CD4-positive, CD25-positive, alpha-beta regulatory T cell (primary cell): ENCODE results near the gene ADPRS. TPM values are rescaled to one million over a fixed set of nuclear protein-coding genes. Genes with fewer than 3 reads are reported as not detected.

Experiments
- ATAC-seq, 2 donors: fragments of 150-1000 bp; cut with Tn5 transposase; one replicate each; pipeline ENCODE4 v1.10.0; 2021; ENCODE audit warnings: low read depth in 2 of 2, moderate number of reproducible peaks in 2 of 2, moderate library complexity in 1 of 2
- DNase-seq, 3 donors: peaks; one replicate each; pipeline versions ENCODE4 v3.0.0 to v3.0.0-alpha.2; 2012 to 2022; ENCODE audit warnings: mixed read lengths in 1 of 3
- H3K27ac ChIP-seq: one replicate; pipeline ENCODE4 v1.7.0; 2013; ENCODE audit warnings: mild to moderate bottlenecking, low read length; ENCODE audit not compliant: insufficient read depth, poor library complexity, severe bottlenecking
- H3K27me3 ChIP-seq: one replicate; pipeline ENCODE4 v1.7.0; 2013; ENCODE audit warnings: low read length; ENCODE audit not compliant: control insufficient read depth, insufficient read depth
- H3K36me3 ChIP-seq: one replicate; pipeline ENCODE4 v1.7.0; 2013; ENCODE audit warnings: mild to moderate bottlenecking, low read length, moderate library complexity; ENCODE audit not compliant: control insufficient read depth, insufficient read depth
- H3K4me1 ChIP-seq: 2 replicates; pipeline ENCODE4 v1.7.0; 2013; ENCODE audit warnings: mild to moderate bottlenecking, low read length; ENCODE audit not compliant: insufficient read depth, control insufficient read depth, poor library complexity, severe bottlenecking
- H3K4me3 ChIP-seq: one replicate; pipeline ENCODE4 v1.7.0; 2013; ENCODE audit warnings: low read depth, mild to moderate bottlenecking, low read length, moderate library complexity
- H3K9me3 ChIP-seq, 2 experiments: 1 replicate in 1 of 2; 2 replicates in 1 of 2; pipeline ENCODE4 v1.7.0; 2013; ENCODE audit warnings: low read length in 2 of 2, mild to moderate bottlenecking in 1 of 2, moderate library complexity in 1 of 2; ENCODE audit not compliant: control insufficient read depth in 2 of 2
- H3K27ac Mint-ChIP-seq, 3 donors: one replicate each; pipeline ENCODE4 v1.8.0; 2020 to 2022; ENCODE audit warnings: mild to moderate bottlenecking in 3 of 3, mixed read lengths in 3 of 3, moderate library complexity in 2 of 3
- H3K27me3 Mint-ChIP-seq: one replicate; pipeline ENCODE4 v1.8.0; 2022; ENCODE audit warnings: mild to moderate bottlenecking, mixed read lengths
- H3K36me3 Mint-ChIP-seq: one replicate; pipeline ENCODE4 v1.8.0; 2020; ENCODE audit warnings: mixed read lengths
- H3K4me1 Mint-ChIP-seq, 4 donors: one replicate each; pipeline ENCODE4 v1.8.0; 2020 to 2022; ENCODE audit warnings: mixed read lengths in 4 of 4, mild to moderate bottlenecking in 1 of 4
- H3K4me3 Mint-ChIP-seq, 4 donors: one replicate each; pipeline ENCODE4 v1.8.0; 2020 to 2022; ENCODE audit warnings: mild to moderate bottlenecking in 4 of 4, mixed read lengths in 4 of 4, moderate library complexity in 3 of 4
- H3K9me3 Mint-ChIP-seq, 7 donors: one replicate each; pipeline ENCODE4 v1.8.0; 2020 to 2022; ENCODE audit warnings: mixed read lengths in 7 of 7, mild to moderate bottlenecking in 3 of 7, moderate library complexity in 2 of 7
- polyA plus RNA-seq, 4 donors: library from polyadenylated mRNA; unstranded; fragments of 300-500 nt; fragmentation: Illumina TruSeq; gene quantifications; one replicate each; pipeline ENCODE4 v1.2.3, GENCODE V29; 2021
- total RNA-seq: library from RNA; stranded (reverse); gene quantifications from one replicate; pipeline ENCODE4 v1.2.3, GENCODE V29; 2022

The ADPRS gene
- total and polyA plus RNA-seq, 5 donors from 2014 or later: 20.6 to 41.6 (median 26.8) TPM

DNA sequence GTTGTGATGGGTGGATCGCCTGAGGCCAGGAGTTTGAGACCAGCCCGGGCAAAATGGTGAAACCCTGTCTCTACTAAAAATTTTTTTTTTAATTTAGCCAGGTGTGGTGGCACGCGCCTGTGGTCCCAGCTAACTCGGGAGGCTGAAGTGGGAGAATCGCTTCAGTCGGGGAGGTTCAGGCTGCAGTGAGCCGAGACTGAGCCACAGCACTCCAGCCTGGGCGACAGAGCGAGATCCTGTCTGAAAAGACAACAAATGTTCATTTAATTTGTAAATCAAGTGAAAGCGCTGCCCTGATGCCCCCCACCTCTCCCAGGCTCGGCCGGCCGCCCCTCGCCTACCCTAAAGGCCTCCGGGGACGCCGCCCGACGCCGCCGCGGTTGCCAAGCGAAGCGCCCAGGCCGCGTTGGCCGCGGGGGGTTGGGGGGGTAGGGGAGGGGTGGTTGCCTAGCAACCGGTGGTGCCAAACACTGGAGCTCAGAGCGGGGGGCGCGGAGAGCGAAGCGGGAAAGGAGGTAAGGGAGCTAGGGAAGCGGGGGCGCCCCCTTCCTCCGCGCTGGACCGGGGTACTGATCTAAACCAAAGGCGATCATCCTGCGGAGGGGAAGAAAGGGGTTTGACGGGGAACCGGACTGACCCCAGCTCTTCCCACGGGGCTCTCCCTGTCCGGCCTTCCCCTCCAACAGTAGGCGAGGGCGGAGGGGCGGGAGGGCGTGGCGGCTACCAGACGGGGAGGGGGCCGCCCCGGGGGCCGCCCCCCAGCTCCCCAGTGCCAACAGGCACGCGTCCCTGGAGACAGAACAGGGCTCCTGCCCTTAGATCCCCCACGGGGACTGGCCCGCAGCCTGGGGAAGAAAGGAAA, 4.8 kb upstream of the ADPRS start, which contains the start of gene TEKT2:
TSS of gene TEKT2 (plus strand) at position 460 of the 862 bp plus-strand sequence. CDS start 828 bp downstream, outside the sequence.
- H3K36me3 Mint-ChIP-seq: no peaks in the 10 kb centered on the region
- Histone ChIP-seq H3K36me3 (no peaks in the 10 kb centered on the region), H3K4me3 (no peak within 1 kb of the TSS), H3K9me3 (no peaks in the 10 kb centered on the region), H3K4me1 (peaks cover 17% of the 10 kb centered on the region), H3K27me3 (peaks cover 3% of the 10 kb centered on the region), H3K27ac (no peak within 1 kb of the TSS)
- peaks cover 0 to 3% (median 0%) of the 10 kb centered on the region in 7 donors for H3K9me3 Mint-ChIP-seq
- H3K4me1 Mint-ChIP-seq: peaks cover 0 to 9% (median 2%) of the 10 kb centered on the region in 4 donors
- H3K27me3 Mint-ChIP-seq: peaks cover 42% of the 10 kb centered on the region
- DNase-seq: no peak
- peak within 1 kb of the TSS in 1 of 4 donors; percentile 15 for H3K4me3 Mint-ChIP-seq
- no peak within 1 kb of the TSS for H3K27ac Mint-ChIP-seq
- no peak for ATAC-seq

DNA sequence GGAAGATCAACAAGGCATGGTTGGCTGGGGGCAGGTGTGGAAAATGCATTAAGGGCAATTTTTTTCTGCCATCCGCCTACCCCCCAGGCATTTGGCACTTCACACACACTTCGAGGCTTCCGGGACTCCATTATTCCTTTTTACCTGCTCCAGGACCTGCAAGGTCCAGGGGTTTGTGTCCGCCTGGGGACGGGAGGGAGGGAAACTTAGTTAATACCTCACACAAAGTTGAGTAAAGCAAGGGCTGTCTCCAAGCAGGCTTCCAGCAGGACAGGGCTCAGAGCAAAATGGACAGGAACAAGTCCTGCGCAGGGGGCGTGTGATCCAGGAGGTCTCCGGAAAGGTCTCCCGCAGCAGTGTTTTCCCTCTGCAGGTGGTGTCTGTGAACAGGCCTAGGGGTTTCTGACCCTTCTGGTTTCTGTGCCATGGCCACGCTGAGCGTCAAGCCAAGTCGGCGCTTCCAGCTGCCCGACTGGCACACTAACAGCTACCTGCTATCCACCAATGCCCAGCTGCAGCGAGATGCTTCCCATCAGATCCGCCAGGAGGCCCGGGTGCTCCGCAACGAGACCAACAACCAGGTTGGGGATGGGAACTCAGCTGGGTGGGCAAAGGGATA, 4.1 kb upstream of the ADPRS start:
- peaks cover 42% of the 10 kb centered on the region for H3K27me3 Mint-ChIP-seq
- peaks cover 3% of the 10 kb centered on the region for H3K27me3 ChIP-seq
- DNase-seq: no peak

DNA sequence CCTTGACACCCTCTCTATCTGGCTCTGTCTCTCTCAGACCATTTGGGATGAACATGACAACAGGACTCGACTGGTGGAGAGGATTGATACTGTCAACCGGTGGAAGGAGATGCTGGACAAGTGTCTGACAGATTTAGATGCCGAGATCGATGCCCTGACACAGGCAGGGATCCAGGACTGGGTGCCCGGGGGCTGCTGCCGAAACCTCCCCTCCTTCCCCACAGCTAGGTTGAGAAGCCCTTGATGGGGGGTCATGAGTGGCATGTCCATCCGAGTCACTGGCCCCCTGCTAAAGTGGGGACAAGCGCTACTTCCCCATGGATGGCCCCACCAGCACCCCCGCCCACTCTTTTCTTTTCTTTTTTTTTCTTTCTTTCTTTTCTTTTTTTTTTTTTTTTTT, 3.6 kb upstream of the ADPRS start:
- Mint-ChIP-seq H3K27me3 (peaks cover 45% of the 10 kb centered on the region), H3K9me3 (peaks cover 0 to 3% (median 0%) of the 10 kb centered on the region in 7 donors)
- no peak for ATAC-seq

More for the DNA sequence above, 4.1 kb upstream of the ADPRS start:
- H3K4me3 Mint-ChIP-seq: peak overlapping the region in 1 of 4 donors; percentile 15
- peaks cover 23% of the 10 kb centered on the region for H3K4me1 ChIP-seq
- no peak overlapping the region for H3K4me3 ChIP-seq
- peaks cover 0 to 3% (median 0%) of the 10 kb centered on the region in 7 donors for H3K9me3 Mint-ChIP-seq
- no peaks in the 10 kb centered on the region for H3K9me3 ChIP-seq
- no peaks in the 10 kb centered on the region for H3K36me3 Mint-ChIP-seq
- no peak overlapping the region for H3K27ac ChIP-seq
- no peak overlapping the region for H3K27ac Mint-ChIP-seq
- peaks cover 0 to 15% (median 8%) of the 10 kb centered on the region in 4 donors for H3K4me1 Mint-ChIP-seq
- no peaks in the 10 kb centered on the region for H3K36me3 ChIP-seq
- no peak for ATAC-seq

DNA sequence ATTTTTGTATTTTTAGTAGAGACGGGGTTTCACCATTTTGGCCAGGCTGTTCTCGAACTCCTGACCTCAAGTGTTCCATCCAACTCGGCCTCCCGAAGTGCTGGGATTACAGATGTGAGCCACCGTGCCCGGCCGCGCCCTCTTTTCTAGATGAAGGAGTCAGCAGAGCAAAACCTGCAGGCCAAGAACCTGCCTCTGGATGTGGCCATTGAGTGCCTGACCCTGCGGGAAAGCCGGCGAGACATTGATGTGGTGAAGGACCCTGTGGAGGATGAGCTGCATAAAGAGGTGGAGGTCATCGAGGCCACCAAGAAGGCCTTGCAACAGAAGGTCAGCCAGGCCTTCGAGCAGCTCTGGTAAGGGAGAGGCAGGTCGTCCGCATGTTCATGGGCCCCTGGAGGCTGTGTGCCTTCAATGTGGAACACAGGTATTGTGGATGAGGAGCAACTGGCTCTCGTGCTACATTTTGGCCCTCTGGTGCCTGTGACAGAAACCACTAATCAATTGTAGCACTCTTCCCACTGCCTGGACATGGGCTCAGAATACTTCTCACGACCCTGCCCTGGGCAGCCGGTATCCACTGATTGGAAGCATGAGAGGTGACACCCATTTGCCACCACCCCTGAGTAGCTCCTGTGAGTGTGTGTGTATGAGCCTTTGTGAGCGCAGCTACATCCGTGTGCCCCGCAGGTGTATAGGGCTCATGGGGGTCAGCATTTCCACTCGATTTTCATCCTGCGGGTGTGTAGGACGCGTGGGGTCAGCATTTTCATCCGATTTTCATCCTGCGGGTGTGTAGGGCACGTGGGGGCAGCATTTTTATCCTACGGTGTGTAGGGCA, 2.8 kb upstream of the ADPRS start:
- peaks cover 3% of the 10 kb centered on the region for H3K27me3 ChIP-seq
- Mint-ChIP-seq H3K4me3 (peak overlapping the region in 3 of 4 donors; percentile 25 to 84 (median 57)), H3K36me3 (no peaks in the 10 kb centered on the region), H3K4me1 (peaks cover 0 to 21% (median 14%) of the 10 kb centered on the region in 4 donors), H3K27ac (no peak overlapping the region), H3K27me3 (peaks cover 38% of the 10 kb centered on the region), H3K9me3 (peaks cover 0 to 3% (median 0%) of the 10 kb centered on the region in 7 donors)
- H3K36me3 ChIP-seq: no peaks in the 10 kb centered on the region
- no peak for ATAC-seq
- DNase-seq: no peak
- no peaks in the 10 kb centered on the region for H3K9me3 ChIP-seq
- H3K27ac ChIP-seq: no peak overlapping the region
- H3K4me3 ChIP-seq: no peak overlapping the region
- H3K4me1 ChIP-seq: peaks cover 28% of the 10 kb centered on the region

More for the DNA sequence above, 3.6 kb upstream of the ADPRS start:
- Mint-ChIP-seq H3K4me3 (no peak overlapping the region), H3K27ac (no peak overlapping the region), H3K36me3 (no peaks in the 10 kb centered on the region), H3K4me1 (peaks cover 0 to 20% (median 12%) of the 10 kb centered on the region in 4 donors)
- Histone ChIP-seq H3K27me3 (peaks cover 3% of the 10 kb centered on the region), H3K27ac (no peak overlapping the region), H3K4me1 (peaks cover 26% of the 10 kb centered on the region), H3K9me3 (no peaks in the 10 kb centered on the region), H3K36me3 (no peaks in the 10 kb centered on the region), H3K4me3 (no peak overlapping the region)
- DNase-seq: no peak

DNA sequence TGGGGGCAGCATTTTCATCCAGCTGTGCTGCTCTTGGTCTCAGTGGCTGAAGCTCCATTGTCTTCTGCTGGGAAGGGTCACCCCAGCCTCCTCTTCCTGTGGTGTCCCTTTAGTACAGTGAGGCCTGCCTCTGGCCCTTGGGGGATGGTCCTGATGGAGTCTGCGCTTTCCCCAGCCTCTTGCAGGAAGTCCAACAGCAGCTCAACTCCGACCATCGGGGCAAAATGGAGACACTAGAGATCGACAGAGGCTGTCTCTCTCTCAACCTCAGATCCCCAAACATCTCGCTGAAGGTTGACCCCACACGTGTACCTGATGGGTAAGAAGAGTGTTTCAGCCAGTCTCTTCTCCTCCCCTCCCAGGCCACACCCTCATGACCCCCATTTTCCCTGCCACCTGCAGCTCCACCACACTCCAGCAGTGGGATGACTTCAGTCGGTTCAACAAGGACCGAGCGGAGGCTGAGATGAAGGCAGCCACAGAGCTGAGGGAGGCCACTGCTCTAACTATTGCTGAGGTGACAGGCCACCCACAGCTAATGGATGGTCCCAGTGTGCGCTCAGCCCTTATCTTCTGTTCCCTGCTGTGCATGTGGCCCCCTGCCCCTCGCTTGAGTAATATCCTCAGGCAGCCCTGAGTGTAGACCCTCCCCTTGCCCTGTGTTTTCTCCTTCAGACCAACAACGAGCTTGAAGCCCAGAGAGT, 2.0 kb upstream of the ADPRS start:
- ATAC-seq (no peak), DNase-seq (no peak)
- Histone ChIP-seq H3K9me3 (no peaks in the 10 kb centered on the region), H3K27me3 (peaks cover 3% of the 10 kb centered on the region), H3K4me1 (peaks cover 28% of the 10 kb centered on the region), H3K4me3 (no peak overlapping the region), H3K36me3 (peaks cover 5% of the 10 kb centered on the region), H3K27ac (no peak overlapping the region)
- H3K4me3 Mint-ChIP-seq: peak overlapping the region; percentile 49 to 84 (median 70)
- peaks cover 30% of the 10 kb centered on the region for H3K27me3 Mint-ChIP-seq
- peak overlapping the region in 2 of 3 donors; percentile 48 to 60 for H3K27ac Mint-ChIP-seq
- H3K4me1 Mint-ChIP-seq: peaks cover 0 to 28% (median 19%) of the 10 kb centered on the region in 4 donors
- H3K36me3 Mint-ChIP-seq: no peaks in the 10 kb centered on the region
- H3K9me3 Mint-ChIP-seq: peaks cover 0 to 3% (median 0%) of the 10 kb centered on the region in 7 donors

DNA sequence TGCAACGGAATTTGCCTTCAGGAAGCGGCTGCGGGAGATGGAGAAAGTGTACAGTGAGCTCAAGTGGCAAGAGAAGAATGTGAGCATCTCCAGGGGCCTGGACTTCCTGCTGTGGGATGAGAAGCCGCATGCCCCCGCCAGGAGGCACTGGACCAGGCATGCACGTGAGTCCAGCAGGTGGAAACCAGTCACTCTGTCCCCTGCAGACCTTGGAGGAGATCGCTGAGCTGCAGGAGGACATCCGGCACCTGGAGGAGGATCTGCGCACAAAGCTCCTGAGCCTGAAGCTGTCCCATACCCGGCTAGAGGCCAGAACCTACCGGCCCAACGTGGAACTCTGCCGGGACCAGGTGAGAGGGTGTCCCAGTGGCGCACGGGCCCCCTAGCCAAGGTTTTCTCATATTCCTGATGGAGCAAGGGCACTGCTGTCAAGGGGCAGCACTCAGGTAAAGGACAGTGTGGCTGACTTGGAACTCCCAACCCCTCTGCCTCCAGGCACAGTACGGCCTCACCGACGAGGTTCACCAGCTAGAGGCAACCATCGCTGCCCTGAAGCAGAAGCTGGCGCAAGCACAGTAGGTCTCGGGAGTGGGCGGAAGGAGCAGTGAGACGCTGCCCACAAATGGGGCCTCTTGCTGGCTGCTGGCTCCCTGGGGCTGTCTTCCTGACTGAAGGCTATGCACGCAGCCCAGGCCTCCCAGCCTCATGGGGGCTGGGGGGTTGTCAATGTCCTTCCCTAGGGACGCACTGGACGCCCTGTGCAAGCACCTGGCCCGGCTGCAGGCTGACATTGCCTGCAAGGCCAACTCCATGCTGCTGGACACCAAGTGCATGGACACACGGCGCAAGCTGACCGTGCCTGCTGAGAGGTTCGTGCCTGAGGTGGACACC, 1.2 kb upstream of the ADPRS start:
- no peak overlapping the region for H3K4me3 ChIP-seq
- H3K4me3 Mint-ChIP-seq: peak overlapping the region; percentile 62 to 90 (median 82)
- peaks cover 13% of the 10 kb centered on the region for H3K36me3 ChIP-seq
- H3K36me3 Mint-ChIP-seq: no peaks in the 10 kb centered on the region
- DNase-seq (no peak), ATAC-seq (no peak)
- no peak overlapping the region for H3K27ac ChIP-seq
- peaks cover 22% of the 10 kb centered on the region for H3K27me3 Mint-ChIP-seq
- H3K27ac Mint-ChIP-seq: peak overlapping the region in 1 of 3 donors; percentile 48
- H3K4me1 ChIP-seq: peaks cover 28% of the 10 kb centered on the region
- H3K4me1 Mint-ChIP-seq: peaks cover 0 to 33% (median 23%) of the 10 kb centered on the region in 4 donors
- peaks cover 3% of the 10 kb centered on the region for H3K27me3 ChIP-seq
- no peaks in the 10 kb centered on the region for H3K9me3 ChIP-seq
- peaks cover 0 to 3% (median 0%) of the 10 kb centered on the region in 7 donors for H3K9me3 Mint-ChIP-seq
